IPS DF 4.7 (cell line): ENCODE data around the gene SAMD10.
"Not testable (repeated sequence)": the region's sequence is repeated elsewhere in the genome, so short reads cannot be mapped to it uniquely, and the experiment has no call there.

Experiments
- DNase-seq: peaks from one replicate; pipeline ENCODE4 v3.0.0-alpha.2; 2013; ENCODE audit warnings: low spot score; ENCODE audit errors: extremely low read depth

Gene SAMD10

DNA sequence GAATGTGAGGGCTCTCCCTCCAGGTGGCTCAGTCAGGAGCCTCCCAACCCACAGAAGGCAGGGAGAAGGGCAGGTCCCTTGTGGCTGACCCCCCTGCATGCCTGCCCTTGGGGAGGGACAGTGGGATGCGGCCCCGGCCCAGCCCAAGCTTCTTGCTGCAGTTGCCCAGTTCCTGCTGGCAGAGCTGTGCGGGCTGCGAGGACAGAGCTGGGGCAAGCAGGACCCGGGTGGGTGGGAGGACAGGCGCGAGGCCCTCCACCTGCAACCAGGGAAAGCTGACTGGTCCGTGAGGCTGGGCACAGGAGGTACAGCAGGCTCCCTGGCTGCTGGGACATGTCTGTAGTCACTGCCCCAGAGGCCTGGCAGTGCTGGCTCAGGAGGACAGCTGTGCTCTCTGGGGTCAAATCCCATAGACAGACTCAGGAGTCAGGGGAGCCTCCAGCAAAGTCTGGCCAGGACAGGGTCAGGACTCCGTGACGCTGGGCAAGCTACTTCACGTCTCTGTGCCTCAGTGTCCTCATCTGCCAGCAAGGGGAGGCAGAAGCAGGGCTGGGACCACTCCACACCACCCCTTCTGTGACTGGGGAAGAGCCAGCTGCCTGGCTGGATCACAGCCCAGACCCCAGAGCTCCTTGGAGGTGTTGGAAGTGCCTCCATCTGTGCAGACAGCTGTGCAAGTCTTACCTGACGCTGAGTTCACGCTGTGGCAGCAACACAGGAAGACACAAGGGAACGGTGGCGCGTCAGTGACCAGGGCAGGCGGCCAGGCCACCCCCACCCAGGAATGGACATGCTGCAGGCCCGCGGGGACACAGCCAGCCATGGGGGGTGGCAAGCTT lies 36.3 kb downstream of the SAMD10 start:
- no peak for DNase-seq

DNA sequence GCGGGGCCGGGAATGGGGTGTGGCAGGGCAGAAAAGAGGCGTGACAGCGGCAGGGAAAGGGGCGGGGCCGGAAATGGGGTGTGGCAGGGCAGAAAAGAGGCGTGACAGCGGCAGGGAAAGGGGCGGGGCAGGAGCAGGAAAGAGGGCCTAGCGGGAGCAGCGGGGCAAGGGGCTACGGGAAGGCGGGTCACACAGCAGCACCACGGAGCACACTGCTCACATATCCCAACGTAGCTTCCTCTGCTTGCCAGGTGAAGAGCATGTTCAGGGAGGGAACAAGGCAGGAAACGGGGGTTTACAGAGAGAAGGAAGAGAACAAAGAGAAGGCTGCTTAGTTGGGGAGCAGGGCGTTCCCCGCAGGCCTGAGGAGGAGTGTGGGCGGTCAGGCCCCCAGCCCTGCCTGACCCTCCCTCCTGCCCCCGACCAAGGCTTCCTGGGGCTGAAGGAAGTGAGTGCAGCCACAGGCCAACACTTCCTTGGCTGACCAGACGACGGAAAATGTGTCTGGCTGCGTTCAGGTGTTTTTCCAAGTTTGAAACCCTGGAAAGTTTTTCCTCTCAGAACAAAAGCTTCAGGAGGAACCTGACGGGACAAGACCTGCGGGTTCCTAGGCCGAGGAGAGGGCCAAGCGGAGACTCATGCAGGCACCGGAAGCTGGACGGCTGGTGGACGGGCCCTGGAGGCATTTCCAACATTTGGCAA lies 37.0 kb downstream of the SAMD10 start:
- DNase-seq = no peak

GRCh38 chr20:63941282-63942081 lies 38.0 kb downstream of the SAMD10 start:
- no peak for DNase-seq

GRCh38 chr20:63940472-63941266 lies 38.8 kb downstream of the SAMD10 start:
- no peak for DNase-seq

DNA sequence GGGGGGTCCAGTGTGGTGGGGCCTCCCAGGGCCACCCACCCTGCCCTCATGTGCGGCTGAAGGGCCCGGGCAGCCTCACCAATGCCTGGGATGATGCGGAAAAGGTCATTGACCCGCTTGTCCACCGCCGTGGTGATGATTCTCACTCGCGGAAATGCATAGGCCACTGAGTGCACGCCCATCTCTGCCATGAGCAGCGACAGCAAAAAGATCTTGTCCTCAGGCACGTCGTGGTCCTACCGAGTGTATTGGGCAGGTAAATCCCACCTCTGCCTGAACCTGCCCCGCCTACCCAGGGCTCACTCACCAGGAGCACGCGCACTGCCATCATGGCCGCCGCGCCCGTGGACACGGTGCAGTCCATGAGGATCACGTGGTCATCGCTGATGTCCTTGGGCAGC lies 39.4 kb downstream of the SAMD10 start:
- no peak for DNase-seq

DNA sequence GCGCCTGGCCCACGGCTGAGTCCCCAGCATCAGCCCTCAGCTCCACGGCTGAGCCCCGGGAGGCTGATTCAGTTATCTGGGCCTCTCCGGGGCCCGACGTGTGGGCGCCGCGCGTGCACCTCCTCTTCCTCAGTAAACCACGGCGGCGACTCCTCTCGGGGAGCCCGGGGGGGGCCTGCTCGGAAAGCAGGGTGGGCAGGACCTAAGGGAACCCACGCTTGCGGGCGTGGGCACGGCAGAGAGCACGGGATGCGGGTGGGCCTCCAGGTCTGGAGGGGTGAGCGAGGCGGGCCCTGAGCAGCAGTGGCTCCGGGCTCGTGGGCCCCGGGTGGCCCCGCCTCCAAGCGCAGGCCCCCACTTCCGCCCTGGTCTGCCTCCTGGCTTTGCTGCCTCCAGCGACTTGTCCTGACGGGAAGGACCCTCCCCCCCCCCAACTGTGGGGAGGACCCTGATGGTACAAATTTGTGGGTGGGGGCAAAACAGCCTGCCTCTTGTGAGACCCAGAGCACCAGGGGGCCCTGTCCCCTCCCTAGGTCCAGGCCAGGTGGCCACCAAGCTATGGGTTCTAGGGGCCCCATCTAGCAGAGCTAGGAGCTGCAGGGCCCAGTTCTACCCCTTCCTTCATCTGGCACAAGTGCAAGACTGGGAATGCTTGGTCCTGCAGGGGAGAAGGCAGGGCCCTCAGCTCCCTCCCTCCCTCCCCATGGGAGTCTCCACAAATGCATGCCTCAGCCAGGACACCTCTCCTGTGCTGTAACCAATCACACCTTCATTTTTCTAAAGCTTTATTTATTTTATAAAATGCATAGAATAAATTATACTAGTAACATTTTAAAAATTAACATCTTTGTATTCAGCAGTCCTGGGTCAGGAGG lies 40.1 kb downstream of the SAMD10 start:
- no peak for DNase-seq

DNA sequence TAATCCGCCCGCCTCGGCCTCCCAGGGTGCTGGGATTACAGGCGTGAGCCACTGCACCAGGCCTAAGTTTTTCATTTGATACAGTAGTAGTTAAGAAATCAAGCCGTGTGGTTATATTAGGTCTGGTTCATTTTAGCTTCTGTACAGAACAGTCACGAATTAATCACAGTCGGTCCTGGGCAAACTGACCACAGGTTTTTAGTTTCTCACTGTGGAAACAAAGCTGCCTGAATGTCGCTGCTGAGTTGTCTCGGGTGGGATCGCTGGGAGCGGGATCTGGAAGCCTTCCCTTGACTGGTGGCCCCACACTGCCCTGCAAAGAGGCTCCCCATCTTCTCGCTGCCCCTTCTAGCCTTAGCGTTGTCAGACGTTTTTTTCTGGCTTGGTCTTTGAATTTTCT lies 41.8 kb downstream of the SAMD10 start:
- DNase-seq = no peak

DNA sequence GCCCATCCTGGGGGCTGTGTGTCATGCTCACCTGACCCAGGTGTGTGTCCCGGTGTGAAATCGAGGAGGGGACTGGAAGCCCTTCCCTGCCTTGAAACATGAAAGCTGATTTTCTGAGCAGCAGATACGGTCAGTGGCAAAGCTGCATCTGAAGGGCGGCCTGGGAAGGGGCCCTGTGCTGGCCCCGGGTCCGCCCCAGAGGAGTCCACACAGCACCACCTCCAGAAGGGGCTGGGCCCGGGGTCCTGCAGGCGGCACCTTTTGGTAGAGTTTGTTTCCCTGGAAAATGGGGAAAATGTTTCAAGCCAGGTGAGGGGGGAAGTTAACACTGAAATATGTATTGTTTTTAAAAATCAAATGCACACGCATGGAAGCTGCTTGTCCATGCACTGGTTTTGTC lies 44.0 kb downstream of the SAMD10 start:
- DNase-seq = no peak

DNA sequence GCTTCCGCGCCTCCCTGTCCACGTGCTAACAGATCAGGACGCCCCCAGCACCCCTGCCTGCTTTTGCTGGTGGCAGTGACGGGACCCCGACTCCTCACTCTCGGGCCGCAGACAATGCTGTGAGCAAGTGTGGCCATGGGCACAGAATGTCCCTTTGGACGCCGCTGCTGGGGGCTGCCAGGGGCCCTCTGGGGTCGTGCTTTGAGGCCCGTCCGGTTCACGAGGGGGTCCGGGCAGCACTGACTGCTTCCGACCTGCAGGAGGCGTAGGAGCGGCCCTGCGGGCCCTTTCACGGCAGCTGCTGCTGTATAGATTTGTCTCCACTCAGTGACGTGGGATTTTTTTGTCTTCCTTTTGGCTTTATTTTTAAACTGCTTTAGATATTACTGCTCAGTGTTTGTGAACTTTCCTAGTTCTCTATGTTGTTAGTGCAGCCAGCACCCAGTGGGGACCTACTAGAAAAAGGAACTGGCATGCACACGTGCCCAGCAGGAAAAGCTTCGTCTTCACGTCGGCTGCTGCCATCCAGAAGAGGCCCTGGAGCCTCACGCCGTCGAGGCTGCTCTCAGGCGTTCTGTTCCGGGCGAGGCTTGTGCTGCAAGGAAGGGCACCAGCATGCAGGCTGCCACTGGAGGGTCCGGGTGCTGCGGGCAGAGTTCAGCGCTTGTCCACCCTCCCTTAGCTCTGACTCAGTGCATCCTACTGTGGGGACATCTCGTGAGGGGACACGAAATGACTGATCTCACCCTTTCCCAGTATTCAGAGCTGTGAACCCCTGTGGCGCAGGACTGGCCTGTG lies 45.0 kb downstream of the SAMD10 start:
- DNase-seq = no peak

DNA sequence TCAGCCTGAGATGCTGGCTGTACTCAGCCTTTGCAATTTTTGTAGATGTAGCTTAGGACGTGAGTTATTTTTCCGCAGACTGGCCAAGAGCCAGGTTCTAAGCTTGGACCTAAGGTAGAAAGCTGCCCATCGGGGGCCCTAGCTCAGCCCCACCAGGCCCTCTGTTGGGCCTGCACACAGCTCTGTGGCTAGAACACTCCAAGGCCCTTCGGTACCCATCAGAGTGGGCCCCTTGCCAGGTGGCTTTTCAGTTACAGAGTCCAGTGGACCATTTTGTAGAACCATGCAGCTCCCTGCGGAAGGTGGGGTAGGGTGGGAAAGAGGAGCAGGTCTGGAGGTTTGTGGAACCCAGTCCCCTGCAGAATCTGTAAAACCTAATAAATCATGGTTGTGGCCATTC lies 45.8 kb downstream of the SAMD10 start:
- no peak for DNase-seq

- DNase-seq = no peak
Observed at GRCh38 chr20:63932606-63933160, 46.8 kb downstream of the SAMD10 start.

GRCh38 chr20:63931735-63932134 lies 47.7 kb downstream of the SAMD10 start:
- DNase-seq = no peak

DNA sequence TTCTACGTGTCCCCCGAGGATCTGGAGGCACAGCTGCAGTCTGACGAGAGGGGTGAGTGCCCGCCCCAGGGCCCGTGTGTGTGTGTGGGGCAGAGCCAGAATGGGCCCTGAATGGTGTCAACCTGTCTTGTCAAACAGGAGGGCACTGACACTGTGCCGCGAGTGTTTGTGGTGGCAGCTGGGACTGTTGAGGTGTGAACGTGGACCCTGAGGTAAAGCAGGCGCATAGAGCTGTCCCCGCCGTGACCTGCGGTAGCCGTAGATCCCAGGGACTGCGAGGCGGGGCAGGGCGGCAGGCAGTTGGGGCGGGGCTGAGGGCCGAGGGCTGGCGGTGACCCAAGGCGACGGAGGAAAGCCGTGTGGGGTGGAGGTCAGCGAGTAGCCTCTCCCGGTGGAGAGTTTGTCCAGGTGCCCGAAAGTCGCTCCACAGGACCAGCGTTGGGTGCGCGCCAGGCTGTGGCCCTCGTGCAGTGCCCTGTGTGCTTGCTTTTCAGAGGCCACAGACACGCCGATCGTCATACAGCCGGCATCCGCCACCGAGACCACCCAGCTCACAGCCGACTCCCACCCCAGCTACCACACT lies 48.4 kb downstream of the SAMD10 start:
- DNase-seq = no peak

- DNase-seq = not testable (repeated sequence)
Observed at GRCh38 chr20:63929473-63929883, 50.0 kb downstream of the SAMD10 start.

- no peak for DNase-seq
Observed at GRCh38 chr20:63929071-63929470, 50.4 kb downstream of the SAMD10 start.

DNA sequence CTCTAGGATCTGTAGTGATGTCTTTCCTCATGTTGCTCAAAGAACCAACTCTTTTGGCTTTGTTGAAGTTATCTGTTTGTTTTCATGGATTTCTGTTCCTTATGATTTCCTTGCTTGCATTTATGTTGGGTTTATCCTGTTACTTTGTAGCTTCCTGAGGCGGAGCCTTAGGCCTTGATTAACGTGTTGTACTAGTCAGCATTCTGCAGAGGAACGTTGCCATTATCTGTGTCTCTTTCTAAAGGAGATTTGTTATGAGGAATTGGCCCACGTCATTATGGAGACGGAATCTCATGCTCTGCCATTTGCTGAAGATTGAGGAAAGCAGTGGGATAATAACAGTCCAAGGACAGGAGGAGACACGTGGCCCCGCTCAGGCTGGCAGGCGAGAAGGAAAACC lies 53.1 kb downstream of the SAMD10 start:
- no peak for DNase-seq

GRCh38 chr20:63924241-63924640 lies 55.2 kb downstream of the SAMD10 start:
- DNase-seq = no peak
